ENCODE results near the gene TMEM196.
"Not testable (repeated sequence)": the region's sequence is repeated elsewhere in the genome, so short reads cannot be mapped to it uniquely, and the experiment has no call there.

The TMEM196 gene

GRCh38 chr7:19707240-19707639 is 66.2 kb downstream of the TMEM196 start:
- no peak for DNase-seq (ENCODE audit: low spot score)

DNA sequence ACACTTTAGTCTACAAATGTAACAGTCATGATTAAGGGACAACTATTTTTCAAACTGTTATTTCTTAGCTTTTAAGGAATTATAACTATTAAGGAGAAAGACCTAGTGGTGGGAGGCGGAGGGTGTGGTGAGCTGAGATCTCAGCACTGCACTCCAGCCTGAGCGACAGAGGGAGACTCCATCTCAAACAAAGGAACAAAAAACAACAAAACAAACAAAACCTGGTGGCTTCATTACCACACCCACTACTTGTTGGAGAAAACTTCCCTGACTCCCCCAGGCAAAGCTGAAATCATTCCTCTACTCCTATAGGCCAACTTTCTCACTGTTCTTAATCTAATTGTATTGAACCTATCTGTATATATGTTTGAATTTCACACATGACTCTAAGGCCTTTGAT is 67.8 kb downstream of the TMEM196 start:
- DNase-seq (ENCODE audit: low spot score) = no peak

DNA sequence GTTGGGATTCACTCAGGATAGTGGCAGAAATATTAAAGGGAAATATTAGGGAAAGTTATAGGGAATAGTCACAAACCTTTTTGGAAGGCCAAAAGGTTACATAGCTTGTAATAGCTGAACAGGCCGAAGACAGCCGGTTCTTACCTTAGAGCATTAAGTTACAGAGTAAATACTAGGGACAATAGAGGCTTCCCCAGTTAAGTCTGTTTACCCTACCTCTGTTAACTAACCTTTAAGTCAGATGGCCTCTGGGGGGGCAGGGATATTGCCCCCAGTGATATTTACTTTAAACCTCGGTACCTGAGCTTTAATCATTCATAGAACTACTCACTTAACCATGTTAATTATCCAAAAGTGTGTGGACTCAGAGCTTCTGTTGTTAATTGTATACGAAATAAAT is 71.9 kb downstream of the TMEM196 start:
- no peak for DNase-seq (ENCODE audit: low spot score)

DNA sequence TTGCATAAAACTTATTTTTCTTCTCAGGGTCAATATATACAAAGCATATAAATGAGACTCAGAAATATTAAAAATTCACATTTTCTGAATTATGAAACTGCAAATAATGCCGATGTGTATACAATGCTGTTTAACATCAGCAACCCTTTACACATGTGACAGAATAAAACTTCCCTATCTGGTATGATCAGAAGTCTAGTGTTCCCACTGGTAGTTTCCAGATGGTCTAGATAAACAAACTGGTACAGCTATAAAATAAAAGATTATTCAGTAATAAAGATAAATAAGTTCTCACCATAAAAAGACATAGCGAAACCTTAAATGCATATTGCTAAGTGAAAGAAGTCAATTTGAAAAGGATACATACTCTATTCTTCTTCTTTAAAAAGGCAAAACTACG is 72.5 kb downstream of the TMEM196 start:
- no peak for DNase-seq (ENCODE audit: low spot score)

GRCh38 chr7:19698331-19698730 is 75.1 kb downstream of the TMEM196 start:
- DNase-seq (ENCODE audit: low spot score) = no peak

DNA sequence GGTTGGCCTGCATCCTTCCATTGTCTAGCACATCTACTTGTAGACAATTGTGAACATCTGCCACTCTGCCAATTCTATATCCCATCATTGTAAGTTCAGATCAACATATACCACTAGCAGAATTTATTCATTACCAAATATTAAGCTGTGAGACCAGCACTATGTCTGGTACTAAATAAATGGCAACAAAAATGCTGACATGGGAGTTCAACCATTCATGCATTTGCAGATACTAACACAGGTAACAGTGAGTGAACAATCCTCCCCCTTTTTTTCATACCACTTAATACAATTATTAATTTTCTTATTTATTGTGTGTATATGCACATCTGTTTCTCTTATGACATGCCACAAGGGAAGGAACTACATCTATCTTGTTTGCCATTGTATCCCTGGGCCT is 76.5 kb downstream of the TMEM196 start:
- no peak for DNase-seq (ENCODE audit: low spot score)

GRCh38 chr7:19692111-19692828 is 81.1 kb downstream of the TMEM196 start:
- DNase-seq (ENCODE audit: low spot score) = no peak

GRCh38 chr7:19690736-19691135 is 82.7 kb downstream of the TMEM196 start:
- no peak for DNase-seq (ENCODE audit: low spot score)

DNA sequence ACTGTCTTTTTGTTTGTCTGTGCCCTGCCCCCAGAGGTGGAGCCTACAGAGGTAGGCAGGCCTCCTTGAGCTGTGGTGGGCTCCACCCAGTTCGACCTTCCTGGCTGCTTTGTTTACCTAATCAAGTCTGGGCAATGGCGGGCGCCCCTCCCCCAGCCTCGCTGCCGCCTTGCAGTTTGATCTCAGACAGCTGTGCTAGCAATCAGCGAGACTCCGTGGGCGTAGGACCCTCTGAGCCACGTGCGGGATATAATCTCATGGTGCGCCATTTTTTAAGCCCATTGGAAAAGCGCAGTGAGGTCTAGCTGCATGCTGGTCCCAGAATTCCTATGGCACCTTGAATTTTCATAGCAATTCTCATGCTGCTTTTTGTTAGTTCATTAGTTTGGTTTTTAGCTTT is 84.3 kb downstream of the TMEM196 start:
- DNase-seq (ENCODE audit: low spot score) = not testable (repeated sequence)

DNA sequence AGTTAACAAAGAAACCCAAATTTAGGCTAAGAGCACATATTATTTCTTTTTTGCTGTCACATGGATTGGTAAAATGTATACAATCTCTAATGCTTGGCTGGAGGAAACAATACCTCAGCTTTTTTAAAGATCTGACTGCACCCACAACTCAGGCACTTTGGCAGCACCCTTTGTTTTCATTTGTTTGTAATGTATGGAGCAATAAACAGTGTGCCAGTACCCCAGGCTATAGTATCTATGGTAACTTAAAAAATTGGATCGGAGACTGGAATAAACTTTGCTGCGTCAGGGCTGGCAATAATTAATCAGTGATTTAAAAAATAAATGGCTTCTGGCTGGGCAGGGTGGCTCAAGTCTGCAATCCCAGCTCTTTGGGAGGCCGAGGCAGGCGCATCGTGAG is 91.8 kb downstream of the TMEM196 start:
- DNase-seq (ENCODE audit: low spot score) = no peak

- no peak for DNase-seq (ENCODE audit: low spot score)
Observed at GRCh38 chr7:19677180-19677579, 96.2 kb downstream of the TMEM196 start.

DNA sequence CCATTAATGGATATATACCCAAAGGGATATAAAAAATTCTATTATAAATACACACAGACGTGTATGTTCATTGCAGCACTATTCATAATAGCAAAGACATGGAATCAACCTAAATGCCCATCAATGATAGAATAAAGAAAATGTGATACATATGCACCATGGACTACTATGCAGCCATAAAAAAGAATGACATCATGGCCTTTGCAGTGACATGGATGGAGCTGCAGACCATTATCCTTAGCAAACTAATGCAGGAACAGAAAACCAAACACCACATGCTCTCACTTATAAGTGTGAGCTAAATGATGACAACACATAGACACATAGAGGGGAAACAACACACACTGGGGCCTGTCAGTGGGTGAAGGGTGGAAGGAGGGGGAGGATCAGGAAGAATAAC is 97.6 kb downstream of the TMEM196 start:
- DNase-seq (ENCODE audit: low spot score) = no peak

- no peak for DNase-seq (ENCODE audit: low spot score)
Observed at GRCh38 chr7:19674266-19674960, 99.0 kb downstream of the TMEM196 start.

GRCh38 chr7:19670806-19671205 is 102.6 kb downstream of the TMEM196 start:
- DNase-seq (ENCODE audit: low spot score) = no peak

Measured in germinal center (tissue), 1 donor.